Measurements from ENCODE around the gene DAB2IP.
"Not testable (repeated sequence)": the region's sequence is repeated elsewhere in the genome, so short reads cannot be mapped to it uniquely, and the experiment has no call there.

DAB2IP gene

GRCh38 chr9:121641224-121641611, 10.2 kb upstream of the DAB2IP start:
- no peak overlapping the region for H3K4me2 ChIP-seq
- no peaks in the 10 kb centered on the region for H3K36me3 ChIP-seq
- peaks cover 79% of the 10 kb centered on the region for H3K4me1 ChIP-seq
- TF ChIP-seq Cebpa-rat (IDR thresholded peaks at IDR 0.05): no peak
- no peaks in the 10 kb centered on the region for H3K9me3 ChIP-seq
- no peak overlapping the region for H3K4me3 ChIP-seq
- no peak overlapping the region for H3K9ac ChIP-seq
- no peaks in the 10 kb centered on the region for H4K20me1 ChIP-seq
- no peaks in the 10 kb centered on the region for H3K27me3 ChIP-seq
- no peak overlapping the region for H3K27ac ChIP-seq

GRCh38 chr9:121642758-121643157, 8.7 kb upstream of the DAB2IP start:
- H4K20me1 ChIP-seq: no peaks in the 10 kb centered on the region
- H3K9ac ChIP-seq: no peak overlapping the region
- no peaks in the 10 kb centered on the region for H3K36me3 ChIP-seq
- no peak for TF ChIP-seq Cebpa-rat (IDR thresholded peaks at IDR 0.05)
- no peak overlapping the region for H3K27ac ChIP-seq
- no peaks in the 10 kb centered on the region for H3K9me3 ChIP-seq
- H3K4me2 ChIP-seq: no peak overlapping the region
- H3K27me3 ChIP-seq: no peaks in the 10 kb centered on the region
- peaks cover 78% of the 10 kb centered on the region for H3K4me1 ChIP-seq
- H3K4me3 ChIP-seq: no peak overlapping the region

GRCh38 chr9:121643473-121643872, 8.0 kb upstream of the DAB2IP start:
- TF ChIP-seq Cebpa-rat (IDR thresholded peaks at IDR 0.05): no peak
- H3K9ac ChIP-seq: no peak overlapping the region
- no peak overlapping the region for H3K4me3 ChIP-seq
- no peaks in the 10 kb centered on the region for H3K36me3 ChIP-seq
- no peaks in the 10 kb centered on the region for H3K27me3 ChIP-seq
- peaks cover 75% of the 10 kb centered on the region for H3K4me1 ChIP-seq
- no peak overlapping the region for H3K27ac ChIP-seq
- H4K20me1 ChIP-seq: no peaks in the 10 kb centered on the region
- no peaks in the 10 kb centered on the region for H3K9me3 ChIP-seq
- H3K4me2 ChIP-seq: peak overlapping the region; percentile 83

- not testable (repeated sequence) for H3K4me3 ChIP-seq, H3K9ac ChIP-seq, H3K27me3 ChIP-seq, H3K9me3 ChIP-seq, H3K36me3 ChIP-seq, H4K20me1 ChIP-seq
- peaks cover 74% of the 10 kb centered on the region for H3K4me1 ChIP-seq
- H3K4me2 ChIP-seq: peak overlapping the region; percentile 83
- peak overlapping the region; percentile 58; the same call in 1 of the 2 replicates for H3K27ac ChIP-seq
These were observed 7.4 kb upstream of the DAB2IP start for GRCh38 chr9:121644040-121644439.

- TF ChIP-seq Cebpa-rat (IDR thresholded peaks at IDR 0.05): no peak
- H3K4me1 ChIP-seq: peaks cover 75% of the 10 kb centered on the region
These were observed 6.4 kb upstream of the DAB2IP start for GRCh38 chr9:121645003-121645402.

GRCh38 chr9:121645853-121646807, 5.3 kb upstream of the DAB2IP start:
- peak overlapping the region; percentile 83 for H3K4me2 ChIP-seq
- H3K4me3 ChIP-seq: no peak overlapping the region; the same call in 1 of the 2 replicates
- H3K9ac ChIP-seq: no peak overlapping the region
- H3K27ac ChIP-seq: peak overlapping the region; percentile 58
- no peaks in the 10 kb centered on the region for H4K20me1 ChIP-seq
- TF ChIP-seq Cebpa-rat (IDR thresholded peaks at IDR 0.05): no peak
- H3K27me3 ChIP-seq: peaks cover 11% of the 10 kb centered on the region
- H3K4me1 ChIP-seq: peaks cover 75% of the 10 kb centered on the region
- no peaks in the 10 kb centered on the region for H3K36me3 ChIP-seq
- H3K9me3 ChIP-seq: no peaks in the 10 kb centered on the region

More at GRCh38 chr9:121645003-121645402, 6.4 kb upstream of the DAB2IP start:
- H3K4me3 ChIP-seq: no peak overlapping the region
- H3K27me3 ChIP-seq: 0 out of 2 replicates have a peak, but pooled peaks cover 3% of the 10 kb centered on the region
- peak overlapping the region; percentile 83 for H3K4me2 ChIP-seq
- no peaks in the 10 kb centered on the region for H3K36me3 ChIP-seq
- no peaks in the 10 kb centered on the region for H3K9me3 ChIP-seq
- peak overlapping the region; percentile 58 for H3K27ac ChIP-seq
- peak overlapping the region; percentile 9 for H3K9ac ChIP-seq
- no peaks in the 10 kb centered on the region for H4K20me1 ChIP-seq

- Histone ChIP-seq H3K9ac (no peak overlapping the region), H3K27me3 (peaks cover 19% of the 10 kb centered on the region), H3K36me3 (no peaks in the 10 kb centered on the region), H3K4me3 (no peak overlapping the region), H3K4me1 (peaks cover 80% of the 10 kb centered on the region), H3K4me2 (peak overlapping the region; percentile 83), H4K20me1 (no peaks in the 10 kb centered on the region), H3K27ac (no peak overlapping the region), H3K9me3 (no peaks in the 10 kb centered on the region)
- TF ChIP-seq Cebpa-rat (IDR thresholded peaks at IDR 0.05): no peak
These were observed 4.4 kb upstream of the DAB2IP start for GRCh38 chr9:121646992-121647391.

- peaks cover 91% of the 10 kb centered on the region for H3K4me1 ChIP-seq
- H3K36me3 ChIP-seq: no peaks in the 10 kb centered on the region
- H3K27me3 ChIP-seq: peaks cover 31% of the 10 kb centered on the region
- H3K27ac ChIP-seq: no peak overlapping the region
- H3K9ac ChIP-seq: no peak overlapping the region
- H3K4me2 ChIP-seq: no peak overlapping the region
- TF ChIP-seq Cebpa-rat (IDR thresholded peaks at IDR 0.05): no peak
- H3K4me3 ChIP-seq: no peak overlapping the region
- no peaks in the 10 kb centered on the region for H3K9me3 ChIP-seq
- H4K20me1 ChIP-seq: peaks cover 4% of the 10 kb centered on the region; the same call in 1 of the 2 replicates
These were observed 3.3 kb upstream of the DAB2IP start for GRCh38 chr9:121648172-121648571.

- Histone ChIP-seq H3K27me3 (peaks cover 37% of the 10 kb centered on the region), H3K36me3 (no peaks in the 10 kb centered on the region), H3K9ac (no peak overlapping the region), H4K20me1 (peaks cover 10% of the 10 kb centered on the region), H3K4me1 (peaks cover 90% of the 10 kb centered on the region), H3K4me3 (no peak overlapping the region), H3K27ac (no peak overlapping the region), H3K4me2 (peak overlapping the region; percentile 98), H3K9me3 (no peaks in the 10 kb centered on the region)
- no peak for TF ChIP-seq Cebpa-rat (IDR thresholded peaks at IDR 0.05)
These were observed 2.6 kb upstream of the DAB2IP start for GRCh38 chr9:121648799-121649198.

- no peak overlapping the region for H3K9ac ChIP-seq
- 0 out of 2 replicates have a peak overlapping the region, but pooled peaks have one; percentile 7 for H3K4me3 ChIP-seq
- no peaks in the 10 kb centered on the region for H3K9me3 ChIP-seq
- peaks cover 81% of the 10 kb centered on the region for H3K4me1 ChIP-seq
- H4K20me1 ChIP-seq: peaks cover 16% of the 10 kb centered on the region
- no peaks in the 10 kb centered on the region for H3K36me3 ChIP-seq
- H3K4me2 ChIP-seq: peak overlapping the region; percentile 98
- peaks cover 40% of the 10 kb centered on the region for H3K27me3 ChIP-seq
- no peak for TF ChIP-seq Cebpa-rat (IDR thresholded peaks at IDR 0.05)
- H3K27ac ChIP-seq: no peak overlapping the region
These were observed 1.8 kb upstream of the DAB2IP start for GRCh38 chr9:121649476-121650216.

All from BLaER1 (cell line).